H9 (cell line): ENCODE data around the gene GNMT. TPM values are rescaled to one million over a fixed set of nuclear protein-coding genes. Genes with fewer than 3 reads are reported as not detected.

ENCODE experiments used
- DNase-seq: peaks from one replicate; pipeline ENCODE4 v3.0.0-alpha.2; 2017
- H2AFZ ChIP-seq: one replicate; pipeline ENCODE4 v1.6.1; 2013; ENCODE audit warnings: mild to moderate bottlenecking, low read length, control low read depth, moderate library complexity
- H2AK5ac ChIP-seq: 2 replicates; pipeline ENCODE4 v1.6.1; 2013; ENCODE audit warnings: low read length, control low read depth, mixed read lengths; ENCODE audit not compliant: insufficient read length
- H2BK120ac ChIP-seq: one replicate; pipeline ENCODE4 v1.6.1; 2013; ENCODE audit warnings: low read depth, mild to moderate bottlenecking, low read length, control low read depth, inconsistent platforms; ENCODE audit not compliant: poor library complexity, severe bottlenecking
- H2BK12ac ChIP-seq: 2 replicates; pipeline ENCODE4 v1.6.1; 2013; ENCODE audit warnings: low read length, control low read depth, mixed read lengths, low read depth; ENCODE audit not compliant: insufficient read length
- H2BK15ac ChIP-seq: 2 replicates; pipeline ENCODE4 v1.6.1; 2013; ENCODE audit warnings: low read depth, low read length, control low read depth
- H2BK20ac ChIP-seq: one replicate; pipeline ENCODE4 v1.6.1; 2013; ENCODE audit warnings: low read depth, mild to moderate bottlenecking, low read length, control low read depth, inconsistent platforms; ENCODE audit not compliant: poor library complexity, severe bottlenecking
- H2BK5ac ChIP-seq: 2 replicates; pipeline ENCODE4 v1.6.1; 2013; ENCODE audit warnings: low read length, control low read depth, mixed read lengths; ENCODE audit not compliant: insufficient read length
- H3K14ac ChIP-seq: 2 replicates; pipeline ENCODE4 v1.6.1; 2013; ENCODE audit warnings: low read length, control low read depth; ENCODE audit not compliant: insufficient read depth
- H3K18ac ChIP-seq: 2 replicates; pipeline ENCODE4 v1.6.1; 2013; ENCODE audit warnings: low read depth, mild to moderate bottlenecking, mixed read lengths, low read length, control low read depth; ENCODE audit not compliant: insufficient read length
- H3K23ac ChIP-seq: 2 replicates; pipeline ENCODE4 v1.6.1; 2013; ENCODE audit warnings: low read length, control low read depth, mixed read lengths, low read depth; ENCODE audit not compliant: insufficient read length
- H3K23me2 ChIP-seq: 2 replicates; pipeline ENCODE4 v1.6.1; 2013; ENCODE audit warnings: low read depth, mild to moderate bottlenecking, mixed read lengths, low read length, control low read depth; ENCODE audit not compliant: insufficient read length, poor library complexity, severe bottlenecking
- H3K27ac ChIP-seq: 2 replicates; pipeline ENCODE4 v1.5.1; 2013; ENCODE audit warnings: low read length, control low read depth, mixed read lengths, low read depth; ENCODE audit not compliant: insufficient read length
- H3K27me3 ChIP-seq: 2 replicates; pipeline ENCODE4 v1.6.1; 2013; ENCODE audit warnings: low read length, control low read depth, inconsistent platforms; ENCODE audit not compliant: insufficient read depth
- H3K4ac ChIP-seq: 2 replicates; pipeline ENCODE4 v1.6.1; 2013; ENCODE audit warnings: low read depth, mild to moderate bottlenecking, control low read depth, inconsistent platforms, low read length, moderate library complexity
- H3K4me1 ChIP-seq: 2 replicates; pipeline ENCODE4 v1.6.1; 2013; ENCODE audit warnings: low read length, control low read depth, inconsistent platforms; ENCODE audit not compliant: insufficient read depth
- H3K4me2 ChIP-seq: 2 replicates; pipeline ENCODE4 v1.6.1; 2013; ENCODE audit warnings: low read length, control low read depth, mixed read lengths; ENCODE audit not compliant: insufficient read length, insufficient read depth
- H3K56ac ChIP-seq: 2 replicates; pipeline ENCODE4 v1.6.1; 2013; ENCODE audit warnings: low read depth, mild to moderate bottlenecking, mixed read lengths, low read length, control low read depth; ENCODE audit not compliant: insufficient read length
- H3K79me1 ChIP-seq: 2 replicates; pipeline ENCODE4 v1.6.1; 2013; ENCODE audit warnings: low read depth, mild to moderate bottlenecking, moderate library complexity, low read length, control low read depth, inconsistent platforms; ENCODE audit not compliant: insufficient read depth, poor library complexity, severe bottlenecking
- H3K79me2 ChIP-seq: 2 replicates; pipeline ENCODE4 v1.6.1; 2013; ENCODE audit warnings: low read length, control low read depth, inconsistent platforms; ENCODE audit not compliant: insufficient read depth
- H3K9ac ChIP-seq: 2 replicates; pipeline ENCODE4 v1.6.1; 2013; ENCODE audit warnings: low read length, control low read depth, mixed read lengths; ENCODE audit not compliant: insufficient read length; ENCODE audit errors: extremely low read depth
- H3K9me3 ChIP-seq: one replicate; pipeline ENCODE4 v1.6.1; 2013; ENCODE audit warnings: low read depth, low read length, inconsistent platforms; ENCODE audit not compliant: control insufficient read depth
- H3T11ph ChIP-seq: one replicate; pipeline ENCODE4 v1.6.1; 2013; ENCODE audit warnings: mild to moderate bottlenecking, low read length, control low read depth, inconsistent platforms
- H4K20me1 ChIP-seq: one replicate; pipeline ENCODE4 v1.6.1; 2013; ENCODE audit not compliant: control insufficient read depth, insufficient read length, insufficient read depth
- H4K5ac ChIP-seq: 2 replicates; pipeline ENCODE4 v1.6.1; 2013; ENCODE audit warnings: low read depth, mild to moderate bottlenecking, mixed read lengths, low read length, control low read depth; ENCODE audit not compliant: insufficient read length
- H4K8ac ChIP-seq: replicated peaks from 2 replicates; pipeline ENCODE4 v1.6.1; 2013; ENCODE audit warnings: low read length, control low read depth, mixed read lengths, low read depth; ENCODE audit not compliant: insufficient read length
- H4K91ac ChIP-seq: 2 replicates; pipeline ENCODE4 v1.6.1; 2013; ENCODE audit warnings: low read depth, mild to moderate bottlenecking, moderate library complexity, mixed read lengths, low read length, control low read depth; ENCODE audit not compliant: insufficient read length
- H3K27ac Mint-ChIP-seq, 3 experiments: 2 replicates in 2 of 3; 3 replicates in 1 of 3; pipeline ENCODE4 v1.8.0; 2020 to 2021; ENCODE audit warnings: mixed read lengths in 3 of 3, mild to moderate bottlenecking in 1 of 3, moderate library complexity in 1 of 3
- H3K27me3 Mint-ChIP-seq: 2 replicates; pipeline ENCODE4 v1.8.0; 2021; ENCODE audit warnings: low read depth, mild to moderate bottlenecking, moderate library complexity, mixed read lengths
- H3K36me3 Mint-ChIP-seq, 3 experiments: 2 replicates in 2 of 3; 3 replicates in 1 of 3; pipeline ENCODE4 v1.8.0; 2020 to 2021; ENCODE audit warnings: low read depth in 3 of 3, mixed read lengths in 3 of 3; ENCODE audit not compliant: insufficient read depth in 1 of 3
- H3K4me1 Mint-ChIP-seq, 2 experiments: 2 replicates each; pipeline ENCODE4 v1.8.0; 2020; ENCODE audit warnings: mixed read lengths in 2 of 2
- H3K4me3 Mint-ChIP-seq, 2 experiments: 2 replicates in 1 of 2; 3 replicates in 1 of 2; pipeline ENCODE4 v1.8.0; 2020 to 2021; ENCODE audit warnings: mild to moderate bottlenecking in 2 of 2, mixed read lengths in 2 of 2, moderate library complexity in 1 of 2
- H3K9me3 Mint-ChIP-seq, 2 experiments: 2 replicates in 1 of 2; 3 replicates in 1 of 2; pipeline ENCODE4 v1.8.0; 2020; ENCODE audit warnings: mild to moderate bottlenecking in 2 of 2, mixed read lengths in 2 of 2, moderate library complexity in 1 of 2
- WGBS: extraction: QIAGEN DNeasy Blood & Tissue Kit; methylation state at CpG from one replicate; pipeline ENCODE4 v1.1.7; 2013; ENCODE audit warnings: missing lambda C conversion rate, low lambda C conversion rate, mixed read lengths; ENCODE audit not compliant: insufficient read length; ENCODE audit errors: extremely low coverage; 5-methylcytosine and 5-hydroxymethylcytosine counted together
- total RNA-seq: library from RNA; stranded (reverse); gene quantifications from 2 replicates; pipeline ENCODE4 v1.2.1, GENCODE V29; 2021
- TF ChIP-seq, protein P1 (sequence below): fragments of 200-600 bp; sonication (generic); conservative IDR thresholded peaks from 3 replicates; pipeline ENCODE4 v1.8.0; 2021; ENCODE audit warnings: antibody characterized with exemption, mild to moderate bottlenecking

GNMT gene
- total RNA-seq, 1 experiment from 2014 or later, result 1.1 TPM

GRCh38 chr6:42928986-42929820, 31.4 kb upstream of the GNMT start, which contains the start of gene CNPY3:
CNPY3 (plus strand) TSS chr6:42929480; CDS start chr6:42929571, 91 bp downstream.
- peak within 1 kb of the TSS; percentile 96 for H3K4me2 ChIP-seq
- peak within 1 kb of the TSS; percentile 71 for H3K18ac ChIP-seq
- Mint-ChIP-seq H3K4me3 (peak within 1 kb of the TSS; percentile 95 to 97), H3K4me1 (peaks cover 24 to 29% of the 10 kb centered on the region in 2 experiments), H3K9me3 (no peaks in the 10 kb centered on the region), H3K27ac (peak within 1 kb of the TSS; percentile 99), H3K36me3 (peaks cover 10 to 33% (median 23%) of the 10 kb centered on the region in 3 experiments; a peak in 6 of 7 replicates), H3K27me3 (no peaks in the 10 kb centered on the region)
- no peak within 1 kb of the TSS for H2AK5ac ChIP-seq
- H3K14ac ChIP-seq, result peak within 1 kb of the TSS; percentile 75
- TF ChIP-seq, protein P1, sequence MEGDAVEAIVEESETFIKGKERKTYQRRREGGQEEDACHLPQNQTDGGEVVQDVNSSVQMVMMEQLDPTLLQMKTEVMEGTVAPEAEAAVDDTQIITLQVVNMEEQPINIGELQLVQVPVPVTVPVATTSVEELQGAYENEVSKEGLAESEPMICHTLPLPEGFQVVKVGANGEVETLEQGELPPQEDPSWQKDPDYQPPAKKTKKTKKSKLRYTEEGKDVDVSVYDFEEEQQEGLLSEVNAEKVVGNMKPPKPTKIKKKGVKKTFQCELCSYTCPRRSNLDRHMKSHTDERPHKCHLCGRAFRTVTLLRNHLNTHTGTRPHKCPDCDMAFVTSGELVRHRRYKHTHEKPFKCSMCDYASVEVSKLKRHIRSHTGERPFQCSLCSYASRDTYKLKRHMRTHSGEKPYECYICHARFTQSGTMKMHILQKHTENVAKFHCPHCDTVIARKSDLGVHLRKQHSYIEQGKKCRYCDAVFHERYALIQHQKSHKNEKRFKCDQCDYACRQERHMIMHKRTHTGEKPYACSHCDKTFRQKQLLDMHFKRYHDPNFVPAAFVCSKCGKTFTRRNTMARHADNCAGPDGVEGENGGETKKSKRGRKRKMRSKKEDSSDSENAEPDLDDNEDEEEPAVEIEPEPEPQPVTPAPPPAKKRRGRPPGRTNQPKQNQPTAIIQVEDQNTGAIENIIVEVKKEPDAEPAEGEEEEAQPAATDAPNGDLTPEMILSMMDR, result no peak
- H2BK15ac ChIP-seq, result no peak within 1 kb of the TSS
- no peaks in the 10 kb centered on the region for H3K27me3 ChIP-seq
- peak within 1 kb of the TSS; percentile 90 for H2BK20ac ChIP-seq
- H2BK12ac ChIP-seq, result peak within 1 kb of the TSS; percentile 71
- H3K4ac ChIP-seq, result no peak within 1 kb of the TSS; the same call in 1 of the 2 replicates
- peak; percentile 98 for DNase-seq
- H3T11ph ChIP-seq, result no peak within 1 kb of the TSS
- no peak within 1 kb of the TSS for H3K23ac ChIP-seq
- peaks cover 18% of the 10 kb centered on the region for H3K23me2 ChIP-seq
- peak within 1 kb of the TSS; percentile 65 for H2BK5ac ChIP-seq
- no peaks in the 10 kb centered on the region for H3K79me1 ChIP-seq
- no CpG with 5 or more reads among the region's 63 CpGs for WGBS
- H4K5ac ChIP-seq, result no peak within 1 kb of the TSS
- H3K4me1 ChIP-seq, result no peaks in the 10 kb centered on the region; the same call in 1 of the 2 replicates
- no peaks in the 10 kb centered on the region for H4K20me1 ChIP-seq
- peak within 1 kb of the TSS; percentile 87 for H3K9ac ChIP-seq
- H2AFZ ChIP-seq, result peak within 1 kb of the TSS; percentile 76
- H2BK120ac ChIP-seq, result peak within 1 kb of the TSS; percentile 39
- peak within 1 kb of the TSS; percentile 81 for H3K27ac ChIP-seq
- H3K9me3 ChIP-seq, result no peaks in the 10 kb centered on the region
- no peaks in the 10 kb centered on the region; the same call in 1 of the 2 replicates for H3K79me2 ChIP-seq
- H4K91ac ChIP-seq, result no peak within 1 kb of the TSS
- H4K8ac ChIP-seq, result no peak within 1 kb of the TSS
- H3K56ac ChIP-seq, result no peak within 1 kb of the TSS
